ENCODE measurements around the gene DACH1. TPM values are rescaled to one million over a fixed set of nuclear protein-coding genes. Genes with fewer than 3 reads are reported as not detected.

DACH1 gene
- total and polyA plus RNA-seq, 4 donors, result 0.32 to 5.4 (median 0.50) TPM; not detected in 1

DNA sequence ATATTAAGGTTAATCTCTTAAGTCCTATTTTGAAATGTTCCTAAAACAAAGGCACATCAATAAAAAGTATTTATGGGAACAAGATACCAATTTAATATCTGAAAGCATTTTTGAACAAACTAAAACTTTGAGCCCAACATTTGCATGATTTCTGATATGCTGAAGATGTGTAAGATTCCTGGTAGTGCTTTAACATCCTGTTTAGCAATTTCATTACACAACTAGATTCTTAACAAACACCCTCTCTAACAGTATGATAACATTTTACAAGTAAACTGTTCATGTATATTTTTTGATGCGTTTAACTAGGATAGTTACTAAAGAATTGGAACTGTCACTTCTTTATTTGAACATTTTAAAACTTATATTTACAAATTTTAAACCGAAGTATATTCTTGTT is 63.9 kb downstream of the DACH1 start:
- 84 to 88% methylated on average over 2 of the region's 2 CpGs for WGBS, 2 donors
- intact Hi-C loops (cut with DNase I), result no loop called here
- H3K9me3 ChIP-seq (ENCODE audit: control insufficient read depth, low read length), result no peaks in the 10 kb centered on the region
- H3K27ac ChIP-seq (ENCODE audit: low read depth in 1 of 2, low read length in 2 of 2), result no peak overlapping the region
- no peak overlapping the region for H3K4me3 ChIP-seq (ENCODE audit: low read length in 2 of 2)
- no peaks in the 10 kb centered on the region for H3K36me3 ChIP-seq (ENCODE audit: control insufficient read depth in 1 of 2, insufficient read depth in 2 of 2, low read length in 1 of 2)
- DNase-seq (no peak), ATAC-seq (ENCODE audit: low FRiP score) (no peak)
- no peaks in the 10 kb centered on the region for H3K4me1 ChIP-seq (ENCODE audit: control insufficient read depth in 1 of 2, insufficient read depth in 2 of 2, low read length in 2 of 2)
- H3K27me3 ChIP-seq (ENCODE audit: control insufficient read depth in 1 of 2, insufficient read depth in 2 of 2, low read length in 1 of 2), result no peaks in the 10 kb centered on the region

- H3K9me3 ChIP-seq (ENCODE audit: control insufficient read depth, low read length), result no peaks in the 10 kb centered on the region
- no peak for DNase-seq
- no peak for ATAC-seq (ENCODE audit: low FRiP score)
- intact Hi-C loops (cut with DNase I), result no loop called here
- H3K4me3 ChIP-seq (ENCODE audit: low read length in 2 of 2), result no peak overlapping the region
- H3K4me1 ChIP-seq (ENCODE audit: control insufficient read depth in 1 of 2, insufficient read depth in 2 of 2, low read length in 2 of 2), result no peaks in the 10 kb centered on the region
- H3K27me3 ChIP-seq (ENCODE audit: control insufficient read depth in 1 of 2, insufficient read depth in 2 of 2, low read length in 1 of 2), result no peaks in the 10 kb centered on the region
- H3K36me3 ChIP-seq (ENCODE audit: control insufficient read depth in 1 of 2, insufficient read depth in 2 of 2, low read length in 1 of 2), result no peaks in the 10 kb centered on the region
- no peak overlapping the region for H3K27ac ChIP-seq (ENCODE audit: low read depth in 1 of 2, low read length in 2 of 2)
- 52 to 62% methylated on average over 2 of the region's 2 CpGs for WGBS, 2 donors
These were observed 65.2 kb downstream of the DACH1 start for GRCh38 chr13:71801781-71802180.

DNA sequence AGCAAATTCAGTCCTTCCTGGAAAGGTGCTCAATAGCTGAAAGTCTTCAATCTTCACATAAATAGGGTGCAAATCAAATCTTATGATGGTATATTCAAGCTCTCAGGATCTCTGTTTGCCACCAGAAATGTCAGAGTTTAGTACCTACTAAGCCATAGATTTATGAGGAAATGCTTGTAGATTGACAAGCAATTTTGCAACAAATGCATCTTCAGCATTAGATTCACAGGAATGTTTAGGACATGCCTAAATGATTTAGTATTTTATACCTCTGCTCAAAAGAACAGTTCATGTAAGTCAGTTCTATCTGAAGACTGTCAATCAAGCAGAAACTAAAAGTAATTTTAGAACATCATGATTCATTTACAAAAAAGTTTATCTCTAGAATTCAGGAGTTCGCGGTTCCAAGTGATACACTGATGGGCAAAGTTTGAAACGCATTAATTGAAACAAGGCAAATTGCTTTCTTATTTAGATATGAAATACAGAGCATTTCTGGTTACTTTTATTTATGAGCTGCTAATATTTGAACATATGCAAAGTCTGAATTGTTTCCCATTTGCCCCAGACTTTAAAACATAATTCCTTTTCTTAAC is 65.7 kb downstream of the DACH1 start:
- Histone ChIP-seq H3K4me3 (ENCODE audit: low read length in 2 of 2) (no peak overlapping the region), H3K4me1 (ENCODE audit: control insufficient read depth in 1 of 2, insufficient read depth in 2 of 2, low read length in 2 of 2) (no peaks in the 10 kb centered on the region), H3K36me3 (ENCODE audit: control insufficient read depth in 1 of 2, insufficient read depth in 2 of 2, low read length in 1 of 2) (no peaks in the 10 kb centered on the region), H3K27ac (ENCODE audit: low read depth in 1 of 2, low read length in 2 of 2) (no peak overlapping the region), H3K27me3 (ENCODE audit: control insufficient read depth in 1 of 2, insufficient read depth in 2 of 2, low read length in 1 of 2) (no peaks in the 10 kb centered on the region), H3K9me3 (ENCODE audit: control insufficient read depth, low read length) (no peaks in the 10 kb centered on the region)
- 47 to 67% methylated on average over 3 of the region's 3 CpGs for WGBS, 2 donors
- ATAC-seq (ENCODE audit: low FRiP score) (no peak), DNase-seq (no peak)
- intact Hi-C loops (cut with DNase I), result no loop called here

GRCh38 chr13:71799324-71799723 is 67.7 kb downstream of the DACH1 start:
- Histone ChIP-seq H3K4me1 (ENCODE audit: control insufficient read depth in 1 of 2, insufficient read depth in 2 of 2, low read length in 2 of 2) (no peaks in the 10 kb centered on the region), H3K4me3 (ENCODE audit: low read length in 2 of 2) (no peak overlapping the region), H3K27ac (ENCODE audit: low read depth in 1 of 2, low read length in 2 of 2) (no peak overlapping the region), H3K36me3 (ENCODE audit: control insufficient read depth in 1 of 2, insufficient read depth in 2 of 2, low read length in 1 of 2) (no peaks in the 10 kb centered on the region), H3K27me3 (ENCODE audit: control insufficient read depth in 1 of 2, insufficient read depth in 2 of 2, low read length in 1 of 2) (no peaks in the 10 kb centered on the region), H3K9me3 (ENCODE audit: control insufficient read depth, low read length) (no peaks in the 10 kb centered on the region)
- 67 to 80% methylated on average over 4 of the region's 4 CpGs for WGBS, 2 donors
- no peak for DNase-seq
- intact Hi-C loops (cut with DNase I), result no loop called here
- no peak for ATAC-seq (ENCODE audit: low FRiP score)

- DNase-seq, result no peak
- Histone ChIP-seq H3K27ac (ENCODE audit: low read depth in 1 of 2, low read length in 2 of 2) (no peak overlapping the region), H3K4me1 (ENCODE audit: control insufficient read depth in 1 of 2, insufficient read depth in 2 of 2, low read length in 2 of 2) (no peaks in the 10 kb centered on the region), H3K4me3 (ENCODE audit: low read length in 2 of 2) (no peak overlapping the region), H3K27me3 (ENCODE audit: control insufficient read depth in 1 of 2, insufficient read depth in 2 of 2, low read length in 1 of 2) (no peaks in the 10 kb centered on the region), H3K9me3 (ENCODE audit: control insufficient read depth, low read length) (no peaks in the 10 kb centered on the region), H3K36me3 (ENCODE audit: control insufficient read depth in 1 of 2, insufficient read depth in 2 of 2, low read length in 1 of 2) (no peaks in the 10 kb centered on the region)
- 97 to 100% methylated on average over 1 of the region's 1 CpG for WGBS, 2 donors
- no peak for ATAC-seq (ENCODE audit: low FRiP score)
- intact Hi-C loops (cut with DNase I), result no loop called here
These were observed 68.3 kb downstream of the DACH1 start for GRCh38 chr13:71798707-71799106.

DNA sequence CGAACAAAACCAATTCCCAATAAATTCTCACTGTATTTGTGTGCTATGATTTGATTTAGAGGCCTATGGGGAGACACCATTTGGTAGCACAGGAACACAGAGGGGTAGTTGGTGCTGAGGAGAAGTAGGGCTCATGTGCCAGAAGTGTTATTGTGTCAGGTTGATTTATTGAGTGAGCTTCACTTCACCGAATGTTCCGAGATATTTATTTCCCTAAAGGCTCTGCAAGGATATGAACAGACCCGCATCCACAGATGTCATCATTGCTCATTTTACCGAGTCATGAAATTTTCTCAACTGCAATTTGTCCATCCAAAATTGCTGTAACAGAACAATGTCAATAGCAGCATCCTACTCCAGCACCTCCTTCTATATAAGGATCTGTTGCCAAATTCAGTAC is 69.5 kb downstream of the DACH1 start:
- Histone ChIP-seq H3K4me3 (ENCODE audit: low read length in 2 of 2) (no peak overlapping the region), H3K27me3 (ENCODE audit: control insufficient read depth in 1 of 2, insufficient read depth in 2 of 2, low read length in 1 of 2) (no peaks in the 10 kb centered on the region), H3K9me3 (ENCODE audit: control insufficient read depth, low read length) (no peaks in the 10 kb centered on the region), H3K4me1 (ENCODE audit: control insufficient read depth in 1 of 2, insufficient read depth in 2 of 2, low read length in 2 of 2) (no peaks in the 10 kb centered on the region), H3K27ac (ENCODE audit: low read depth in 1 of 2, low read length in 2 of 2) (no peak overlapping the region), H3K36me3 (ENCODE audit: control insufficient read depth in 1 of 2, insufficient read depth in 2 of 2, low read length in 1 of 2) (no peaks in the 10 kb centered on the region)
- 37 to 43% methylated on average over 5 of the region's 5 CpGs for WGBS, 2 donors
- DNase-seq (no peak), ATAC-seq (ENCODE audit: low FRiP score) (no peak)
- intact Hi-C loops (cut with DNase I), result no loop called here

GRCh38 chr13:71789693-71790329 is 77.2 kb downstream of the DACH1 start:
- no peak overlapping the region for H3K4me3 ChIP-seq (ENCODE audit: low read length in 2 of 2)
- H3K27ac ChIP-seq (ENCODE audit: low read depth in 1 of 2, low read length in 2 of 2), result no peak overlapping the region
- DNase-seq (no peak), ATAC-seq (ENCODE audit: low FRiP score) (no peak)
- WGBS, 2 donors, result 15 to 26% methylated on average over 5 of the region's 5 CpGs
- no peaks in the 10 kb centered on the region for H3K4me1 ChIP-seq (ENCODE audit: control insufficient read depth in 1 of 2, insufficient read depth in 2 of 2, low read length in 2 of 2)
- H3K36me3 ChIP-seq (ENCODE audit: control insufficient read depth in 1 of 2, insufficient read depth in 2 of 2, low read length in 1 of 2), result no peaks in the 10 kb centered on the region
- peaks cover 1% of the 10 kb centered on the region for H3K9me3 ChIP-seq (ENCODE audit: control insufficient read depth, low read length)
- H3K27me3 ChIP-seq (ENCODE audit: control insufficient read depth in 1 of 2, insufficient read depth in 2 of 2, low read length in 1 of 2), result no peaks in the 10 kb centered on the region
- intact Hi-C loops (cut with DNase I), result no loop called here

DNA sequence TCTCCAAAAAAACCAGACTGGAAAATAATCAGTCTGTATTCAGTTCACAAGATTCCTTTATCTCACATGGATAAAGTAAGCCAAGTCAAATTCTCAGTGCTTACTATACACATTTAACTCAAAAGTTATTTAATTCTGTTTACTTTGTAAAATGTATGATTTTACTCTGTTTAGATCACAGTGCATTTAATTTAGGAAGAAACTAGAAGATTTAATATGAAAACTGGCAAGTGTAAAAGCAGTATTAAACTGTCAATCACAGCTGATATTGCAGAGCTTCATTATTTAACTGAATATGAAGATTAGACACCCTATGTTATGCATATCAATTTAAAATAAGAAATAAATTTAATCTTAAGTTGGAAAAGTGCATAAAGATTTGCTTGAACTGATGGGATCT is 78.0 kb downstream of the DACH1 start:
- intact Hi-C loops (cut with DNase I), result no loop called here
- no peaks in the 10 kb centered on the region for H3K4me1 ChIP-seq (ENCODE audit: control insufficient read depth in 1 of 2, insufficient read depth in 2 of 2, low read length in 2 of 2)
- ATAC-seq (ENCODE audit: low FRiP score), result no peak
- no peaks in the 10 kb centered on the region for H3K36me3 ChIP-seq (ENCODE audit: control insufficient read depth in 1 of 2, insufficient read depth in 2 of 2, low read length in 1 of 2)
- H3K9me3 ChIP-seq (ENCODE audit: control insufficient read depth, low read length), result peaks cover 1% of the 10 kb centered on the region
- H3K27me3 ChIP-seq (ENCODE audit: control insufficient read depth in 1 of 2, insufficient read depth in 2 of 2, low read length in 1 of 2), result no peaks in the 10 kb centered on the region
- DNase-seq, result no peak
- H3K4me3 ChIP-seq (ENCODE audit: low read length in 2 of 2), result no peak overlapping the region
- H3K27ac ChIP-seq (ENCODE audit: low read depth in 1 of 2, low read length in 2 of 2), result no peak overlapping the region

GRCh38 chr13:71787414-71787813 is 79.6 kb downstream of the DACH1 start:
- Histone ChIP-seq H3K4me3 (ENCODE audit: low read length in 2 of 2) (no peak overlapping the region), H3K9me3 (ENCODE audit: control insufficient read depth, low read length) (peaks cover 1% of the 10 kb centered on the region), H3K27ac (ENCODE audit: low read depth in 1 of 2, low read length in 2 of 2) (no peak overlapping the region), H3K36me3 (ENCODE audit: control insufficient read depth in 1 of 2, insufficient read depth in 2 of 2, low read length in 1 of 2) (no peaks in the 10 kb centered on the region), H3K27me3 (ENCODE audit: control insufficient read depth in 1 of 2, insufficient read depth in 2 of 2, low read length in 1 of 2) (no peaks in the 10 kb centered on the region), H3K4me1 (ENCODE audit: control insufficient read depth in 1 of 2, insufficient read depth in 2 of 2, low read length in 2 of 2) (no peaks in the 10 kb centered on the region)
- DNase-seq, result no peak
- intact Hi-C loops (cut with DNase I), result no loop called here
- 77 to 80% methylated on average over 9 of the region's 9 CpGs for WGBS, 2 donors
- ATAC-seq (ENCODE audit: low FRiP score), result no peak

All from aorta (tissue), 5 donors.